Tongue (tissue), 2 donors: ENCODE results near the gene OR51B5. TPM values are rescaled to one million over a fixed set of nuclear protein-coding genes. Genes with fewer than 3 reads are reported as not detected.
A peak's percentile ranks its signal among the peaks of the same experiment; 100 is the strongest.
"Not testable (repeated sequence)": the region's sequence is repeated elsewhere in the genome, so short reads cannot be mapped to it uniquely, and the experiment has no call there.

Experiments used
- DNase-seq: peaks from one replicate; pipeline ENCODE4 v3.0.0-alpha.2; 2015
- total RNA-seq: library from RNA; depleted of rRNA; stranded (reverse); fragments of >200 nt; gene quantifications from one replicate; pipeline ENCODE4 v1.2.3, GENCODE V29; 2014

The OR51B5 gene
- not detected for total RNA-seq

GRCh38 chr11:5343474-5344335 is at the start of gene OR51B5:
OR51B5 (minus strand) TSS chr11:5343524; CDS start chr11:5343524, 0 bp downstream.
- DNase-seq, result no peak

- no peak for DNase-seq
These were observed 46.9 kb upstream of the OR51B5 start for GRCh38 chr11:5390210-5390609.

GRCh38 chr11:5384335-5384734 is 41.0 kb upstream of the OR51B5 start:
- no peak for DNase-seq

GRCh38 chr11:5383576-5383975 is 40.3 kb upstream of the OR51B5 start, which contains the start of gene OR51M1:
OR51M1 (plus strand) TSS chr11:5383812; CDS start chr11:5389399, 5,587 bp downstream.
- DNase-seq, result no peak

GRCh38 chr11:5380740-5381342 is 37.5 kb upstream of the OR51B5 start:
- peak; percentile 45 for DNase-seq

GRCh38 chr11:5369789-5370188 is 26.5 kb upstream of the OR51B5 start:
- DNase-seq, result peak; percentile 3

- no peak for DNase-seq
These were observed 25.2 kb upstream of the OR51B5 start for GRCh38 chr11:5368502-5369043.

- no peak for DNase-seq
These were observed 24.2 kb upstream of the OR51B5 start for GRCh38 chr11:5367448-5368074.

GRCh38 chr11:5366856-5367255 is 23.5 kb upstream of the OR51B5 start:
- DNase-seq, result no peak

GRCh38 chr11:5366365-5366764 is 23.0 kb upstream of the OR51B5 start:
- not testable (repeated sequence) for DNase-seq

- no peak for DNase-seq
These were observed 20.9 kb upstream of the OR51B5 start for GRCh38 chr11:5364214-5364613.

GRCh38 chr11:5363679-5364078 is 20.4 kb upstream of the OR51B5 start:
- no peak for DNase-seq

GRCh38 chr11:5362017-5362625 is 18.8 kb upstream of the OR51B5 start:
- no peak for DNase-seq

- not testable (repeated sequence) for DNase-seq
These were observed 12.7 kb upstream of the OR51B5 start for GRCh38 chr11:5356031-5356430.

- no peak for DNase-seq
These were observed 7.9 kb upstream of the OR51B5 start, which contains the start of gene OR51B6 for GRCh38 chr11:5351208-5351607. OR51B6 (plus strand) TSS chr11:5351508; CDS start chr11:5351508, 0 bp downstream.

GRCh38 chr11:5349550-5349949 is 6.2 kb upstream of the OR51B5 start:
- no peak for DNase-seq

- no peak for DNase-seq
These were observed 5.3 kb upstream of the OR51B5 start for GRCh38 chr11:5348551-5349194.

- no peak for DNase-seq
These were observed 2.5 kb upstream of the OR51B5 start for GRCh38 chr11:5345831-5346230.

- no peak for DNase-seq
These were observed 3.5 kb downstream of the OR51B5 start for GRCh38 chr11:5339771-5340322.

GRCh38 chr11:5337253-5337652 is 6.1 kb downstream of the OR51B5 start:
- not testable (repeated sequence) for DNase-seq

GRCh38 chr11:5336331-5336730 is 7.0 kb downstream of the OR51B5 start:
- DNase-seq, result no peak
